Osteocyte (in vitro differentiated cells): ENCODE results near the gene NAT9. TPM values are rescaled to one million over a fixed set of nuclear protein-coding genes. Genes with fewer than 3 reads are reported as not detected.

Source experiments
- DNase-seq: peaks from one replicate; pipeline ENCODE4 v3.0.0; 2021; ENCODE audit warnings: mixed read lengths; ENCODE audit not compliant: unreplicated experiment; ENCODE audit errors: extremely low spot score
- H3K27ac Mint-ChIP-seq: one replicate; pipeline ENCODE4 v1.8.0; 2021; ENCODE audit warnings: mild to moderate bottlenecking, mixed read lengths; ENCODE audit not compliant: unreplicated experiment
- H3K27me3 Mint-ChIP-seq: one replicate; pipeline ENCODE4 v1.8.0; 2021; ENCODE audit warnings: mixed read lengths; ENCODE audit not compliant: unreplicated experiment
- H3K36me3 Mint-ChIP-seq: one replicate; pipeline ENCODE4 v1.8.0; 2021; ENCODE audit warnings: mixed read lengths; ENCODE audit not compliant: unreplicated experiment
- H3K4me1 Mint-ChIP-seq: one replicate; pipeline ENCODE4 v1.8.0; 2021; ENCODE audit warnings: mixed read lengths; ENCODE audit not compliant: unreplicated experiment
- H3K4me3 Mint-ChIP-seq: one replicate; pipeline ENCODE4 v1.8.0; 2021; ENCODE audit warnings: mild to moderate bottlenecking, moderate library complexity, mixed read lengths; ENCODE audit not compliant: unreplicated experiment
- H3K9me3 Mint-ChIP-seq: one replicate; pipeline ENCODE4 v1.8.0; 2021; ENCODE audit warnings: mixed read lengths; ENCODE audit not compliant: unreplicated experiment
- total RNA-seq: library from RNA; stranded (reverse); gene quantifications from 2 replicates; pipeline ENCODE4 v1.2.1, GENCODE V29; 2021
- TF ChIP-seq, protein P1 (sequence below): fragments of 200-600 bp; sonication (generic); IDR thresholded peaks from 2 replicates; pipeline ENCODE4 v1.5.0; 2021; ENCODE audit warnings: antibody characterized with exemption, mild to moderate bottlenecking, moderate library complexity

NAT9 gene
- total RNA-seq, 1 donor from 2014 or later, result 52.5 TPM

DNA sequence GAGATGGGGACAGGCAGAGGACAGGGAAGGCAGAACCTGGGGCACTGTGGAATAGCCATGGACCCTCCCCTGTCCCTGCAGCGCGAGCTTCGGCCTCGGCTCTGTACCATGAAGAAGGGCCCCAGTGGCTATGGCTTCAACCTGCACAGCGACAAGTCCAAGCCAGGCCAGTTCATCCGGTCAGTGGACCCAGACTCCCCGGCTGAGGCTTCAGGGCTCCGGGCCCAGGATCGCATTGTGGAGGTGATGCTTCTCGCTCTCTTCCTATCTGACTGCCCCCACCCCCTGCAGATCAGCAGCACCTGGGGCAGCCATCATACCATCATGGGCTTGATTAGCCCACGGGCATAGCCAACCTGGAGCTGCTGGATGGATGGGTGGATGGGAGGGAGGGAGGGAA, 14.2 kb downstream of the NAT9 start:
- TF ChIP-seq, protein P1, sequence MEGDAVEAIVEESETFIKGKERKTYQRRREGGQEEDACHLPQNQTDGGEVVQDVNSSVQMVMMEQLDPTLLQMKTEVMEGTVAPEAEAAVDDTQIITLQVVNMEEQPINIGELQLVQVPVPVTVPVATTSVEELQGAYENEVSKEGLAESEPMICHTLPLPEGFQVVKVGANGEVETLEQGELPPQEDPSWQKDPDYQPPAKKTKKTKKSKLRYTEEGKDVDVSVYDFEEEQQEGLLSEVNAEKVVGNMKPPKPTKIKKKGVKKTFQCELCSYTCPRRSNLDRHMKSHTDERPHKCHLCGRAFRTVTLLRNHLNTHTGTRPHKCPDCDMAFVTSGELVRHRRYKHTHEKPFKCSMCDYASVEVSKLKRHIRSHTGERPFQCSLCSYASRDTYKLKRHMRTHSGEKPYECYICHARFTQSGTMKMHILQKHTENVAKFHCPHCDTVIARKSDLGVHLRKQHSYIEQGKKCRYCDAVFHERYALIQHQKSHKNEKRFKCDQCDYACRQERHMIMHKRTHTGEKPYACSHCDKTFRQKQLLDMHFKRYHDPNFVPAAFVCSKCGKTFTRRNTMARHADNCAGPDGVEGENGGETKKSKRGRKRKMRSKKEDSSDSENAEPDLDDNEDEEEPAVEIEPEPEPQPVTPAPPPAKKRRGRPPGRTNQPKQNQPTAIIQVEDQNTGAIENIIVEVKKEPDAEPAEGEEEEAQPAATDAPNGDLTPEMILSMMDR, result no peak
- H3K27ac Mint-ChIP-seq, result peak overlapping the region; percentile 97
- no peak overlapping the region for H3K4me3 Mint-ChIP-seq
- H3K27me3 Mint-ChIP-seq, result no peaks in the 10 kb centered on the region
- H3K4me1 Mint-ChIP-seq, result peaks cover 84% of the 10 kb centered on the region
- H3K9me3 Mint-ChIP-seq, result no peaks in the 10 kb centered on the region
- peaks cover 8% of the 10 kb centered on the region for H3K36me3 Mint-ChIP-seq
- DNase-seq, result no peak

DNA sequence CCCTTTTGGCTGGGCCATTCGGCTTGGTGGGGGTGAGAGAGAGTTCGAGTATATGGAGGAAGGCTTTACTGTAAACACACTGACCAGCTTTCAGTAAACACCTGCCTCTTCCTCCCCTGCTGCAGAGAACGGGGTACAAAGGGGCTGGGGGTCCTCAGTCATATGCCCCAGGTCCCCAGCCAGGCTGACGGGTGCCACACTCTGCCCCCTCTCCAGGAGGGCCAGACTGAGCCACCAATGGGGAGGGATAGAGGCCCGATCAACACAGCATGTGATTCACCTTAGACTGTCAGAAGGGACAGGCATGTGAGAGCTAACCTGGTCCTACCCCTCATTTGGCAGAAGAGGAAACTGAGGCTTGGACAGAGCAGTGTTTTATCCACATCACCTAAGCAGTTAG, 14.7 kb downstream of the NAT9 start:
- Mint-ChIP-seq H3K9me3 (no peaks in the 10 kb centered on the region), H3K36me3 (peaks cover 7% of the 10 kb centered on the region), H3K27ac (peak overlapping the region; percentile 97), H3K4me1 (peaks cover 87% of the 10 kb centered on the region), H3K4me3 (peak overlapping the region; percentile 35), H3K27me3 (no peaks in the 10 kb centered on the region)
- TF ChIP-seq, protein P1, result no peak
- DNase-seq, result no peak

DNA sequence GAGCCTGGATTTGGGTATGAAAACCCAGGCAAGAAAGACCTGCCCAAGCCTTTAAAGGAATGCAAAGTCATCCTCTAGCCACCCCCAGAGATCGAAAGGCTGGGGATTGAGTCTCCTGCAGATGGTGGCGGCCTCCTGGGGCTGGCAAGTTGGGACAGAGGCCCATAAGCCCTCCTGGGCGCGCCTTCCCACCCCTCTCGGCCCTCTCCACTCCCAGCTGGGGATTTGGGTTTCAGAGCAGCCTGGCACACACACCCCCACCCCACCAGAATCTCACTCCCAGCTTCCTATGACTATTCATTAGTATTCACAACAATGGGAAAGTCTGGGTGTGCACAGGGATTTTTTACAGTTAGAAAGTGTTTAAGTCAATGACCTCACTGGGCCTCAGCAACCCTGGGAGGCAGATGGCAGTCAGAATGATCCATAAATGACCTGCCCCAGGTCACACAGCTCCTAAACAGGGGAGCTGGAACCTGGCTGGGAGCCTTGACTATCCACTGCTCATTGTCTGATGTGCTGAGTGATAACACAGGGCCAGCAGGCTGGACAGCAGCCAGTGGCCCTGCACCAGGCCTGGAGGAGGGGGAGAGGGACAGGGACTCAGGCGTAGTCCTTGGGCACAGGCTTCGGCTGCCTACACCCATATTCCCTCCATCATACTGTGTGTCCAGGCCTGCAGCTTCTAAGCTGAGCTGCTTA, 15.6 kb downstream of the NAT9 start:
- peaks cover 87% of the 10 kb centered on the region for H3K4me1 Mint-ChIP-seq
- TF ChIP-seq, protein P1, result no peak
- no peaks in the 10 kb centered on the region for H3K9me3 Mint-ChIP-seq
- H3K36me3 Mint-ChIP-seq, result peaks cover 2% of the 10 kb centered on the region
- peak overlapping the region; percentile 97 for H3K27ac Mint-ChIP-seq
- DNase-seq, result no peak
- no peaks in the 10 kb centered on the region for H3K27me3 Mint-ChIP-seq
- no peak overlapping the region for H3K4me3 Mint-ChIP-seq

DNA sequence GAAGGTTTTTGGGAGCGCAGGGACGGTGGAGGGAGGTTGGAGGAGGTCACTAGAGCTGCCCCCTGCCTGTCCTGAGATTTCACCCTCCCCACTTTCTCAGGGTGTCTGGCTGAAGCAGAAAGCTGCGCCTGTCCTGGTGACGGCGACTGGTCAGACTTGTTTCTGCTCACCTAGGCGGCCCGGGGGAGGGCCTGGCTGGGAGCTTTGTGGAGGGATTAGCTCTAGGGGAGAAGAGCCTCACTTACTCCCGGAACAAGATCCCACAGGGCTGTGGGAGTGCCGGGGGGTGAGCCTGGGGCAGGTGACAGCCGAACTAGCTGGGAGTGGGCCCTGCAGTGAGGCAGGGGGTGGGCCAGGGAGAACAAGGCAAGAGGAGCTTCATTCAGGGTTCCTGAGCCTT, 16.2 kb downstream of the NAT9 start:
- DNase-seq, result no peak
- Mint-ChIP-seq H3K4me3 (no peak overlapping the region), H3K27ac (peak overlapping the region; percentile 97), H3K27me3 (no peaks in the 10 kb centered on the region), H3K4me1 (peaks cover 86% of the 10 kb centered on the region), H3K36me3 (no peaks in the 10 kb centered on the region), H3K9me3 (no peaks in the 10 kb centered on the region)
- TF ChIP-seq, protein P1, result no peak

DNA sequence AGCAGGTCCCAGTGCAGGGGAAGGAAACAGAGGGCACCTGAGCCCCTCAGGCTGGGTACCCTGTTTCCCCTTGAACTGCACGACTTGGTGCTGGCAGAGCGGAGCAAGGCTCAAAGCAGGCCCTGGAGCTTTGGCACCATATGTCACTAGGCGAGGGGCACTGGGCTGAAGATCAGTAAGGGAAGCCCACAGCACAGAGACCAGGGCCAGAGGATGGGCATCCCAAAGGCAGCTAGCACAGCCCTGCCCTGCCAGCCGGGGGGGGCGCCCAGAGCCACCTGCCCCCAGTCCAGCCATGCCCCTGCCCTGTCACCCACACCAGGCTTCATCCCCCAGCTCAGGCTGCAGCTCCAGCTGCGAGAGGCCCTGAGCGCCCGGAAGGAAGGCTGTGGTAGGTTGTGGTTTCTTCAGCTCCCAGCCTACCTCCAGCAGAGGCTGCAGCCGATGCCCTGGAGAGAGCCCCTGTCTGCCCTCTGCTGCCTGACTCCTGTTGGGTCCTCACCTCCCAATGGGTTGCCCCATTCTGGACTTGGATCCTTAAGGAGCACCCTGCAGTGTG, 16.8 kb downstream of the NAT9 start:
- no peaks in the 10 kb centered on the region for H3K27me3 Mint-ChIP-seq
- H3K4me1 Mint-ChIP-seq, result peaks cover 84% of the 10 kb centered on the region
- H3K9me3 Mint-ChIP-seq, result no peaks in the 10 kb centered on the region
- peak overlapping the region; percentile 62 for H3K4me3 Mint-ChIP-seq
- TF ChIP-seq, protein P1, result no peak
- H3K27ac Mint-ChIP-seq, result peak overlapping the region; percentile 97
- no peak for DNase-seq
- no peaks in the 10 kb centered on the region for H3K36me3 Mint-ChIP-seq
